GM23338 (cell line): Measurements from ENCODE around the gene SELENOF.

ENCODE experiments used
- EZH2 ChIP-seq: fragments of 200-600 bp; sonication (generic); IDR thresholded peaks from one replicate; pipeline ENCODE4 v1.8.0; 2017; ENCODE audit warnings: antibody characterized with exemption, mild to moderate bottlenecking, low read depth; ENCODE audit not compliant: unreplicated experiment
- TF ChIP-seq, protein P1 (sequence below), 2 experiments: fragments of 200-600 bp in 1 of 2; sonication (generic) in 1 of 2; conservative IDR thresholded peaks; 2 replicates each; pipeline versions ENCODE4 v1.5.1 to v1.6.1; 2016 to 2017; ENCODE audit warnings: antibody characterized with exemption in 2 of 2, low read depth in 2 of 2, mild to moderate bottlenecking in 2 of 2, moderate library complexity in 1 of 2

DNA sequence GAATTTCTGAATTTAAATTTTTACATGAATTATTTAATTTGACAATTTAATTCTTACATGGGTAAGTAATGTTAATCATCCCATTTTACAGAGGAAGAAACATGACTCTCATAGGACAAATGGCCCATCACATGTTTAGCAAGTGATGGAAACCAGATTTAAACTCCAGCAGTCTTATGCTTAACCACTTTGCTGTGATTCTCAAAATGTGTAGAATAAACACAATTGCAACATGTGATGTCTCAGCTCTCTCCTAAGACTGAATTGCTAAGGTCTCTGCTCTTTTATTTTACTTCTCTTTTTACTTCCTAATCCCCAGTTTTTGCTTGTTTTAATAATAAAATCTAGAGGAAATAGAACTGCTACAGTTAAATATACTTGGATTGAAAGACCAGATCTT is 43.3 kb upstream of the SELENOF start:
- TF ChIP-seq, protein P1, sequence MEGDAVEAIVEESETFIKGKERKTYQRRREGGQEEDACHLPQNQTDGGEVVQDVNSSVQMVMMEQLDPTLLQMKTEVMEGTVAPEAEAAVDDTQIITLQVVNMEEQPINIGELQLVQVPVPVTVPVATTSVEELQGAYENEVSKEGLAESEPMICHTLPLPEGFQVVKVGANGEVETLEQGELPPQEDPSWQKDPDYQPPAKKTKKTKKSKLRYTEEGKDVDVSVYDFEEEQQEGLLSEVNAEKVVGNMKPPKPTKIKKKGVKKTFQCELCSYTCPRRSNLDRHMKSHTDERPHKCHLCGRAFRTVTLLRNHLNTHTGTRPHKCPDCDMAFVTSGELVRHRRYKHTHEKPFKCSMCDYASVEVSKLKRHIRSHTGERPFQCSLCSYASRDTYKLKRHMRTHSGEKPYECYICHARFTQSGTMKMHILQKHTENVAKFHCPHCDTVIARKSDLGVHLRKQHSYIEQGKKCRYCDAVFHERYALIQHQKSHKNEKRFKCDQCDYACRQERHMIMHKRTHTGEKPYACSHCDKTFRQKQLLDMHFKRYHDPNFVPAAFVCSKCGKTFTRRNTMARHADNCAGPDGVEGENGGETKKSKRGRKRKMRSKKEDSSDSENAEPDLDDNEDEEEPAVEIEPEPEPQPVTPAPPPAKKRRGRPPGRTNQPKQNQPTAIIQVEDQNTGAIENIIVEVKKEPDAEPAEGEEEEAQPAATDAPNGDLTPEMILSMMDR (conservative IDR thresholded peaks at IDR 0.05; ENCODE audit: low read depth in 2 of 2), result no peak
- TF ChIP-seq EZH2, result no peak
